Mammary epithelial cell (primary cell): ENCODE data around the gene HNRNPK.

Experiments
- CTCF ChIP-seq, 2 donors: IDR thresholded peaks in 1 of 2; conservative IDR thresholded peaks in 1 of 2; 2 replicates each; pipeline ENCODE4 v1.5.1; 2011 to 2012; ENCODE audit warnings: inconsistent platforms in 2 of 2, low read length in 2 of 2, mild to moderate bottlenecking in 2 of 2, control low read depth in 1 of 2, low read depth in 1 of 2; ENCODE audit not compliant: insufficient read depth in 1 of 2; ENCODE audit errors: extremely low read depth in 1 of 2
- EZH2 ChIP-seq: IDR thresholded peaks from 2 replicates; pipeline ENCODE4 v1.6.1; 2012; ENCODE audit warnings: low read length, inconsistent platforms, borderline replicate concordance

- TF ChIP-seq CTCF (conservative IDR thresholded peaks at IDR 0.05 in 1 of 2, IDR thresholded peaks at IDR 0.05 in 1 of 2; ENCODE audit: extremely low read depth in 1 of 2, insufficient read depth in 1 of 2, low read depth in 1 of 2, low read length in 2 of 2) (no peak), EZH2 (no peak)
These were observed 43.5 kb downstream of the HNRNPK start for GRCh38 chr9:83936523-83936922.
